ENCODE measurements around the gene SLC29A2. TPM values are rescaled to one million over a fixed set of nuclear protein-coding genes. Genes with fewer than 3 reads are reported as not detected.
"Not testable (repeated sequence)": the region's sequence is repeated elsewhere in the genome, so short reads cannot be mapped to it uniquely, and the experiment has no call there.

Gene SLC29A2
- total RNA-seq, 6 experiments from 2014 or later = not detected

- no peak overlapping the region for H3K4me3 Mint-ChIP-seq
- no peak for TF ChIP-seq CTCF (IDR thresholded peaks at IDR 0.05)
- no peak for DNase-seq
- no peaks in the 10 kb centered on the region for H3K9me3 Mint-ChIP-seq
- H3K36me3 Mint-ChIP-seq (ENCODE audit: low read depth) = no peaks in the 10 kb centered on the region
- H3K4me1 Mint-ChIP-seq (ENCODE audit: low read depth) = no peaks in the 10 kb centered on the region
- no peak overlapping the region for H3K27ac Mint-ChIP-seq
- peaks cover 38% of the 10 kb centered on the region for H3K27me3 Mint-ChIP-seq (ENCODE audit: insufficient read depth)
These were observed 36.1 kb upstream of the SLC29A2 start for GRCh38 chr11:66407651-66408050.

DNA sequence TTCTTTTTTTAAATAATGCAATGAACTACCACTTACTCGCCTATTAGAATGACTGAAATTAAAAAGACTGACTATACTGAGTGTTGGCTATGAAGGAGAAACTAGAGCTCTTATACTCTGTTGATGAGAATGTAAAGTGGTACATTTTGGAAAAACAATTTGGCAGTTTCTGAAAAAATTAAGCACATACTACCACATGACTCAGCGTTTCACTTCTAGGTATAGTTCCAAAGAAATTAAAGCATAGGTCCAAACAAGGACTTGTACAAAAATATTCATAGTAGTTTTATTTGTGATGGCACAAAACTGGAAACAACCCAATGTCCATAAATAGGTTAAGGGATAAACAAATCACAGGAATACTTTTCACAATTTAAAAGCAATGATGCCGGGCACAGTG, 22.4 kb upstream of the SLC29A2 start:
- Mint-ChIP-seq H3K27me3 (ENCODE audit: insufficient read depth) (peaks cover 25% of the 10 kb centered on the region), H3K4me3 (no peak overlapping the region), H3K9me3 (no peaks in the 10 kb centered on the region), H3K36me3 (ENCODE audit: low read depth) (no peaks in the 10 kb centered on the region), H3K4me1 (ENCODE audit: low read depth) (0 out of 2 replicates have a peak, but pooled peaks cover 3% of the 10 kb centered on the region), H3K27ac (no peak overlapping the region)
- DNase-seq = no peak
- TF ChIP-seq CTCF (IDR thresholded peaks at IDR 0.05) = no peak

- H3K27ac Mint-ChIP-seq = no peak overlapping the region
- peaks cover 7% of the 10 kb centered on the region for H3K4me1 Mint-ChIP-seq (ENCODE audit: low read depth)
- no peak overlapping the region for H3K4me3 Mint-ChIP-seq
- peaks cover 14% of the 10 kb centered on the region for H3K27me3 Mint-ChIP-seq (ENCODE audit: insufficient read depth)
- TF ChIP-seq CTCF (IDR thresholded peaks at IDR 0.05) = no peak
- H3K36me3 Mint-ChIP-seq (ENCODE audit: low read depth) = no peaks in the 10 kb centered on the region
- DNase-seq = no peak
- no peaks in the 10 kb centered on the region for H3K9me3 Mint-ChIP-seq
These were observed 19.8 kb upstream of the SLC29A2 start for GRCh38 chr11:66391322-66391721.

DNA sequence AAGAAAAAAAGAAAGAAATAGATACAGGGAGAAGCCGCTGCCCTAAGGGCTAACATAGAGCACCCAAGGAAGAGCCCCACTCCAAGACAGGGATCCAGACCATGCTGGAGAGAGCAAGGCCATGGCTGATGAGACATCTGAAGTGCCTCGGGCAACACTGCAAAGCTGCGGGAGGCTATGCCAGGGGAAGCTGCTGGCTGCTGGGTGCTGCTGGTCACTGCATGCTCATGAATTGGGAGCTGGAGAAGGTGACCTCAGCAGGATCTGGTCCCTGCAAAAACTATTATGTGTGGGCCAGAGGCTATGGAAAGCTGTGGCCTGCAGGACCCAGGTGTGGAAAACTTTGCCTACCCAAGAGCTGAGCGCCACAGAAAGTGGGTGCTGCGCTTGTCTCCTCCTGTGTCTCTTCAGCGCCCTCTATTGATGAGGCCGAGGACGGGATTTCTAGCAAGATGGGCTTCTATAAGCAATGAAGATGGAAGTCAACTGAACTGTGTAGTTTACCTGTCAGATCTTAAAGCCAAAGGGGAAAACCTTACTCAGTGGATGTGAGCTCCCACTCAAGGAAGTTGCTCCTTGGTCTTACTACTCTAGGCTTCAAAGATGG, 17.3 kb upstream of the SLC29A2 start:
- H3K27ac Mint-ChIP-seq = no peak overlapping the region
- peak; percentile 85 for TF ChIP-seq CTCF (IDR thresholded peaks at IDR 0.05)
- H3K9me3 Mint-ChIP-seq = no peaks in the 10 kb centered on the region
- DNase-seq = peak; percentile 71
- no peaks in the 10 kb centered on the region for H3K36me3 Mint-ChIP-seq (ENCODE audit: low read depth)
- H3K4me3 Mint-ChIP-seq = no peak overlapping the region
- H3K4me1 Mint-ChIP-seq (ENCODE audit: low read depth) = peaks cover 12% of the 10 kb centered on the region
- peaks cover 14% of the 10 kb centered on the region for H3K27me3 Mint-ChIP-seq (ENCODE audit: insufficient read depth)

- Mint-ChIP-seq H3K4me1 (ENCODE audit: low read depth) (peaks cover 12% of the 10 kb centered on the region), H3K27ac (no peak overlapping the region)
These were observed 14.9 kb upstream of the SLC29A2 start for GRCh38 chr11:66386171-66387069.

GRCh38 chr11:66384316-66384715, 12.8 kb upstream of the SLC29A2 start:
- not testable (repeated sequence) for H3K9me3 Mint-ChIP-seq; H3K27ac Mint-ChIP-seq; H3K4me3 Mint-ChIP-seq; H3K36me3 Mint-ChIP-seq (ENCODE audit: low read depth); DNase-seq; H3K27me3 Mint-ChIP-seq (ENCODE audit: insufficient read depth)
- peaks cover 12% of the 10 kb centered on the region for H3K4me1 Mint-ChIP-seq (ENCODE audit: low read depth)

More at GRCh38 chr11:66386171-66387069, 14.9 kb upstream of the SLC29A2 start:
- TF ChIP-seq CTCF (IDR thresholded peaks at IDR 0.05) = peak; percentile 95
- H3K9me3 Mint-ChIP-seq = no peaks in the 10 kb centered on the region
- DNase-seq = peak; percentile 67
- H3K36me3 Mint-ChIP-seq (ENCODE audit: low read depth) = no peaks in the 10 kb centered on the region
- peaks cover 10% of the 10 kb centered on the region for H3K27me3 Mint-ChIP-seq (ENCODE audit: insufficient read depth)
- H3K4me3 Mint-ChIP-seq = peak overlapping the region; percentile 75

- H3K36me3 Mint-ChIP-seq (ENCODE audit: low read depth) = not testable (repeated sequence)
These were observed 8.7 kb upstream of the SLC29A2 start for GRCh38 chr11:66380264-66380663.

GRCh38 chr11:66373690-66374287, 2.2 kb upstream of the SLC29A2 start:
- not testable (repeated sequence) for DNase-seq; H3K36me3 Mint-ChIP-seq (ENCODE audit: low read depth); H3K4me3 Mint-ChIP-seq; H3K27ac Mint-ChIP-seq; H3K9me3 Mint-ChIP-seq
- Mint-ChIP-seq H3K27me3 (ENCODE audit: insufficient read depth) (peaks cover 26% of the 10 kb centered on the region), H3K4me1 (ENCODE audit: low read depth) (peaks cover 15% of the 10 kb centered on the region)

More at GRCh38 chr11:66380264-66380663, 8.7 kb upstream of the SLC29A2 start:
- not testable (repeated sequence) for H3K9me3 Mint-ChIP-seq; DNase-seq; H3K4me3 Mint-ChIP-seq; H3K27ac Mint-ChIP-seq; H3K27me3 Mint-ChIP-seq (ENCODE audit: insufficient read depth); H3K4me1 Mint-ChIP-seq (ENCODE audit: low read depth)
